Heart right ventricle (tissue), 16 donors: ENCODE results near the gene TANK. TPM values are rescaled to one million over a fixed set of nuclear protein-coding genes. Genes with fewer than 3 reads are reported as not detected.

Experiments used
- ATAC-seq, 8 donors: fragments of 200-7000 bp; cut with Tn5 transposase; one replicate each; pipeline ENCODE4 v1.9.1; 2020; ENCODE audit warnings: mild to moderate bottlenecking in 8 of 8, moderate library complexity in 8 of 8, moderate number of reproducible peaks in 1 of 8
- DNase-seq, 2 donors: peaks; one replicate each; pipeline ENCODE4 v3.0.0-alpha.2; 2020
- H3K27ac ChIP-seq, 10 donors: fragments of 200-600 bp; sonication (generic) in 2 of 10; one replicate each; pipeline versions ENCODE4 v1.5.0 to v1.8.0; 2020 to 2022; ENCODE audit warnings: mild to moderate bottlenecking in 3 of 10
- H3K27me3 ChIP-seq, 7 donors: fragments of 200-600 bp; one replicate each; pipeline ENCODE4 v1.8.0; 2021 to 2022; ENCODE audit warnings: mild to moderate bottlenecking in 2 of 7
- H3K36me3 ChIP-seq, 9 donors: fragments of 200-600 bp; sonication (generic) in 1 of 9; one replicate each; pipeline versions ENCODE4 v1.5.0 to v1.8.0; 2020 to 2022; ENCODE audit warnings: mild to moderate bottlenecking in 2 of 9
- H3K4me1 ChIP-seq, 9 donors: fragments of 200-600 bp; sonication (generic) in 1 of 9; one replicate each; pipeline versions ENCODE4 v1.5.0 to v1.8.0; 2020 to 2022; ENCODE audit warnings: mild to moderate bottlenecking in 4 of 9
- H3K4me3 ChIP-seq, 10 donors: fragments of 200-600 bp; sonication (generic) in 2 of 10; one replicate each; pipeline versions ENCODE4 v1.5.0 to v1.8.0; 2020 to 2022; ENCODE audit warnings: mild to moderate bottlenecking in 7 of 10, moderate library complexity in 2 of 10
- H3K9me3 ChIP-seq, 11 donors: fragments of 200-600 bp in 10 of 11; sonication (generic) in 2 of 11; one replicate each; pipeline versions ENCODE4 v1.5.0 to v1.8.0; 2013 to 2022; ENCODE audit warnings: mild to moderate bottlenecking in 2 of 11, control low read depth in 1 of 11, moderate library complexity in 1 of 11
- WGBS, 2 donors: extraction: QIAGEN DNeasy Blood & Tissue Kit; methylation state at CpG; one replicate each; pipeline ENCODE4 v1.1.7; 2013; ENCODE audit warnings: inconsistent platforms in 1 of 2; 5-methylcytosine and 5-hydroxymethylcytosine counted together
- intact Hi-C, 10 donors: fragments of 100-400 bp; cut with DNase I; formaldehyde crosslinking; loops; one replicate each; pipeline versions ENCODE4 v1.11.1 to v1.14.2; 2022
- polyA plus RNA-seq, 2 donors: library from polyadenylated mRNA; stranded (reverse); fragments of 200-250 nt; gene quantifications; one replicate each; pipeline ENCODE4 v1.2.3, GENCODE V29; 2013
- total RNA-seq, 10 donors: library from RNA; stranded (reverse); fragmentation: NEBNext Ultra II Directional in 3 of 10; extraction: Animal tissue kit (Norgen Biotek cat#: 25700) in 3 of 10; gene quantifications; one replicate each; pipeline versions ENCODE4 v1.2.1 to v1.2.4, GENCODE V29; 2021 to 2023
- TF ChIP-seq, protein P1 (sequence below), 9 donors: fragments of 200-600 bp; sonication (generic) in 2 of 9; IDR thresholded peaks; one replicate each; pipeline versions ENCODE4 v1.5.0 to v1.8.0; 2021 to 2022; ENCODE audit warnings: antibody characterized with exemption in 9 of 9, mild to moderate bottlenecking in 5 of 9, moderate library complexity in 1 of 9
- donor health status: Arrhythmogenic right ventricular cardiomyopathy.
- donor health status: ischemic (EF 13 %, LVEDD 7.1; RV severe dilation, severe dysfunction).
- donor health status: healthy with polysubstance abuse.
- donor health status: DM: no; HTN: yes; CAD: no.
- donor health status: DM: no; HTN: no; CAD: no.
- donor health status: ischemic (EF 25% LVEDD 6.9; RV normal size, moderate dysfunction).
- donor health status: ischemic (EF 25% LVEDD 5.7; RV mildly dilated, moderate dysfunction).
- donor health status: healthy.
- donor health status: DM: yes; HTN: yes; CAD: no.
- donor health status: Ischemic cardiomyopathy.
- donor health status: ischemic (EF 35%, LVEDD 5.7; RV mildly dilated, moderate dysfunction).
- donor health status: nonischemic (EF 11% LVEDD 7.7; RV severe dilation, severe dysfunction).
- donor health status: DM: yes; HTN: yes; CAD: no.
- donor health status: PGD.
- donor health status: ischemic (EF 29% LVEDD 5.4; RV normal size, mild dysfunction).
- donor health status: nonischemic (EF 23%, LVEDD 6.1; RV moderate dilation, normal function).

TANK gene
- total and polyA plus RNA-seq, 12 donors = 20.4 to 39.7 (median 30.6) TPM

DNA sequence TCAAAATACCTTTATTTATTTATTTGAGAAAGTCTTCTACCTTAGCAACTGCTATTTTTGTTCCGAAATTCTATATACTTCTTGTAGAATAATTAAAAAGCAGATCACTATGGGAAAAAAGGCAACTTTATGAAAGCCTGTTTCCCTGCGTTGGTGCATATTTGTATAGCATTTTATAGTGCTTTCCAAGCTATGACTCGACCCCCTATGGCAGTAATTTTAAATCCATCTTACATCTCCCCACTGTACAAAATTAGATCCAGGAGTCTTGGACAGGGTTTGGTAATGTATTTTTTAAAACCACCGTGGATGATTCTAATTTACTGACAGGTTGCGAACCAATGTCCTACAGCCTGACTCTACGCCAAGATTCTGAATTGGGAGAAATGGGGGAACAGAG is 10.1 kb downstream of the TANK start:
- 71 to 72% methylated on average over 6 of the region's 6 CpGs for WGBS, 2 donors
- Histone ChIP-seq H3K36me3 (peaks cover 0 to 10% (median 0%) of the 10 kb centered on the region in 9 donors), H3K27me3 (no peaks in the 10 kb centered on the region), H3K4me1 (peaks cover 0 to 72% (median 25%) of the 10 kb centered on the region in 9 donors), H3K9me3 (no peaks in the 10 kb centered on the region), H3K27ac (no peak overlapping the region), H3K4me3 (no peak overlapping the region)
- intact Hi-C loops = no loop called here
- ATAC-seq (no peak), DNase-seq (no peak)
- TF ChIP-seq, protein P1, sequence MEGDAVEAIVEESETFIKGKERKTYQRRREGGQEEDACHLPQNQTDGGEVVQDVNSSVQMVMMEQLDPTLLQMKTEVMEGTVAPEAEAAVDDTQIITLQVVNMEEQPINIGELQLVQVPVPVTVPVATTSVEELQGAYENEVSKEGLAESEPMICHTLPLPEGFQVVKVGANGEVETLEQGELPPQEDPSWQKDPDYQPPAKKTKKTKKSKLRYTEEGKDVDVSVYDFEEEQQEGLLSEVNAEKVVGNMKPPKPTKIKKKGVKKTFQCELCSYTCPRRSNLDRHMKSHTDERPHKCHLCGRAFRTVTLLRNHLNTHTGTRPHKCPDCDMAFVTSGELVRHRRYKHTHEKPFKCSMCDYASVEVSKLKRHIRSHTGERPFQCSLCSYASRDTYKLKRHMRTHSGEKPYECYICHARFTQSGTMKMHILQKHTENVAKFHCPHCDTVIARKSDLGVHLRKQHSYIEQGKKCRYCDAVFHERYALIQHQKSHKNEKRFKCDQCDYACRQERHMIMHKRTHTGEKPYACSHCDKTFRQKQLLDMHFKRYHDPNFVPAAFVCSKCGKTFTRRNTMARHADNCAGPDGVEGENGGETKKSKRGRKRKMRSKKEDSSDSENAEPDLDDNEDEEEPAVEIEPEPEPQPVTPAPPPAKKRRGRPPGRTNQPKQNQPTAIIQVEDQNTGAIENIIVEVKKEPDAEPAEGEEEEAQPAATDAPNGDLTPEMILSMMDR (IDR thresholded peaks at IDR 0.05) = no peak

DNA sequence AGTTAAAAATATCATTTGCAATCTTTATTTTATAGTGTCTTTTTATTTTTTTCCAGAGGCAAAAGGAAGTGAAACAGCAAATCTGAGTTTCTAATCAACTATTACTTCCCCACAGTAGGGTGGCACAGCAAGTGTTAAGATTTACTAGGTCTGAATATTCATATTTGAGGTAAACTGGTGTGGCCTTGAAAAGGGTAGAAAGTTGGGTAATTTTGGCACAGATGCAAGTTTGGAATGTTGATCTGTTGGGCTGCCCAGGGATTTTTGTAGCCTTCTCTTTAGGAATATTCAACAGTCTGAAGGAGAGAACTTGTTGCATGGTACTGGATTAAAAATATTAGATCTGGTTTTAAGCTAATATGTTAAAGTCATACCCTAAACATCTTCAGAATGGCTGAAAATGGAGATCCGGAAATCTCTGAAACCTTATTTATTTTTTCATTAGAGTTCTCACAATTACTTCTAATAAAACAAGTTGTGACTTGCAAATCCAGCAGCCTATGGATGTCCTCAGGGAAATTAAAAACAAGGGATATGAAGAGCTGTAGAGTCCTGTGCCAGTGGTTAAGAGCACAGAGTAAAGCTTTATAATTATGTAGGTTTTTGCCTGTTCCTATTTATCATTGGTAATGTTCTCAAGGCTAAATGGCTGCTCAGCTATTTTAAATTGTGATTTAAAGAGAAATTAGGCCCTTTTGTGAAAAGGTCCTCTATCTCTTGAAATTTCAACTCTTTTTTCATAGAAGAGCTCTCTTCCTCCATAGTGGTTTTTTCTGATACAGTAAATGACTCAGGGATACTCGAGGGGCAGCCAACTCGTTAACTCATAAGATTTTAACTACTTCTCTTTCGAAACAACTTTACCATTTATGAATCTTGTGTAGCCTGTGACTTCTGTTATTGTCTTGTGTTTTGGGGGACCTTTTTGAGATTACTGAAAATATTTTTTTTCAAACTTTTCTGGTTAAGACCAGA is 11.0 kb downstream of the TANK start:
- ATAC-seq (no peak), DNase-seq (no peak)
- peaks cover 0 to 10% (median 0%) of the 10 kb centered on the region in 9 donors for H3K36me3 ChIP-seq
- 75 to 82% methylated on average over 4 of the region's 4 CpGs for WGBS, 2 donors
- no peak overlapping the region for H3K4me3 ChIP-seq
- H3K9me3 ChIP-seq = no peaks in the 10 kb centered on the region
- intact Hi-C loops = no loop called here
- TF ChIP-seq, protein P1 (IDR thresholded peaks at IDR 0.05) = no peak
- no peaks in the 10 kb centered on the region for H3K27me3 ChIP-seq
- peaks cover 0 to 64% (median 25%) of the 10 kb centered on the region in 9 donors for H3K4me1 ChIP-seq
- H3K27ac ChIP-seq = no peak overlapping the region

DNA sequence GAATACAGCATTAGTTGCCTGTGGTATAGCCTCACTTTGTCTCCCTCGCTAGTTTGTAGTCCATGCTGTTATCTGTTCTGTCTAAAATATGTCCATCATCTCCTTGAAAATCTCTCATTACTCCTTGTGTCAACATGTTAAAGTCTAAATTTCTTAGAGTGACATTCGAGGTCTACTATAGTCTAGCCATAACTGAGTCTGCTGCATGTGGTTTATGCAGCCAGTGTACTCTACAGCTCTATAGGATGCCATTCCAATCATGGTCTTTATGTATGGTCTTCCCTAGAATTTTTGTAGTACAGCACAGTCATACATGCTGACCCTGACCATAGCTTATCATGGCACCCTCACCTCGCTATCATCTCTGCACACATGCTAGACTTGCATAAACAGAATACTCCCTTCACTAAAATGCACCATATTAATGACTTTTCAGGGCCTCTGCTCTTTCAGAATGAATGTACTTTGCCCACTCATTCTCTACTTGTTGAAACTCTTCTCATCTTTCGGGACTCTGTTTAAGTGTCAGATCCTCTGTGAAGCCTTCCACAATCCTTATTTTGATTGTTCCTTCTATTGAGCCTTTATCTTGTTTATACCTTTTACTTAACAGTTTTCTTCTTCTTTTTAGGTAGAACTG is 12.8 kb downstream of the TANK start:
- intact Hi-C loops = no loop called here
- H3K27ac ChIP-seq = no peak overlapping the region
- no peaks in the 10 kb centered on the region for H3K27me3 ChIP-seq
- H3K36me3 ChIP-seq = peaks cover 0 to 24% (median 0%) of the 10 kb centered on the region in 9 donors
- WGBS, 2 donors = 96 to 97% methylated on average over 4 of the region's 4 CpGs
- peaks cover 0 to 56% (median 25%) of the 10 kb centered on the region in 9 donors for H3K4me1 ChIP-seq
- no peak overlapping the region for H3K4me3 ChIP-seq
- no peak for ATAC-seq
- no peak for DNase-seq
- TF ChIP-seq, protein P1 (IDR thresholded peaks at IDR 0.05) = no peak
- H3K9me3 ChIP-seq = peaks cover 0 to 10% (median 0%) of the 10 kb centered on the region in 11 donors

DNA sequence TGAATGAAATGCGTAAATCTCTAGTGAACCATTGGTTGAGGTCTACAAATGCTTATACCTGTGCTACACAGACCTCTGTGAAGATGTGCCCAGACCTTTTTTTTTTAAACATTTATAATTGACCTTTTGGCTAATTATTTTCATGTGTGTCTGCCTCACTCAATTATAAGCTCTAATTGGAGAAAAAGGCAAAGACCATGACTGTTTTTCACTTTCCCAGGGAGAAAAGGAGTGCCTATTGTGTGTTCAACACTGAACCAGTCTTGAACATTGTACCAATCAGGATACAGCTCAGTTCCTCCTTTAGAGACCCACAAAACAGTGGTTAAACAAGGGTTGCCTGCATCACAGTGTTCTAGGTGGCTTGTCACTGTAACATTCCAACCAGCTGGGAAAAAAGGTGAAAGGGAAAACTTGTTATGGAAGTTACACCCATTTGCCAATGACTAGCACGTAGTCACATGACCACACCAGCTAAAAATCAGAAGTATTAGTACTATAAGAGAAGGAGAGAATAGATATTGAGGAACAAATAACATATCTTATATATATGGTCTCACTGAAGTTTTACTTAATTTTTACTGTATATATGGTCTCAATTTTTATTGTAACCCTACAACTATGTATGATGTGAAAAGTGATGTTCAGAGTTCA is 13.4 kb downstream of the TANK start:
- Histone ChIP-seq H3K27ac (no peak overlapping the region), H3K36me3 (peaks cover 0 to 25% (median 0%) of the 10 kb centered on the region in 9 donors), H3K4me3 (no peak overlapping the region), H3K4me1 (peaks cover 0 to 51% (median 25%) of the 10 kb centered on the region in 9 donors), H3K9me3 (peaks cover 0 to 12% (median 0%) of the 10 kb centered on the region in 11 donors), H3K27me3 (no peaks in the 10 kb centered on the region)
- intact Hi-C loops = no loop called here
- ATAC-seq = no peak
- DNase-seq = no peak
- TF ChIP-seq, protein P1 (IDR thresholded peaks at IDR 0.05) = no peak
- WGBS, 2 donors = 96 to 100% methylated on average over 2 of the region's 2 CpGs
